Neural crest cell (in vitro differentiated cells): ENCODE results near the gene CAMK4. TPM values are rescaled to one million over a fixed set of nuclear protein-coding genes. Genes with fewer than 3 reads are reported as not detected.

Experiments
- DNase-seq: peaks from one replicate; pipeline ENCODE4 v3.0.0; 2021; ENCODE audit warnings: low read depth, mixed read lengths, low spot score
- H3K27ac Mint-ChIP-seq: one replicate; pipeline ENCODE4 v1.8.0; 2021; ENCODE audit warnings: mild to moderate bottlenecking, mixed read lengths; ENCODE audit not compliant: unreplicated experiment
- H3K27me3 Mint-ChIP-seq: 2 replicates; pipeline ENCODE4 v1.8.0; 2021; ENCODE audit warnings: low read depth, mild to moderate bottlenecking, mixed read lengths
- H3K36me3 Mint-ChIP-seq: 2 replicates; pipeline ENCODE4 v1.8.0; 2021; ENCODE audit warnings: low read depth, mild to moderate bottlenecking, mixed read lengths
- H3K4me1 Mint-ChIP-seq: 2 replicates; pipeline ENCODE4 v1.8.0; 2021; ENCODE audit warnings: mixed read lengths
- H3K4me3 Mint-ChIP-seq: one replicate; pipeline ENCODE4 v1.8.0; 2021; ENCODE audit warnings: mild to moderate bottlenecking, mixed read lengths
- H3K9me3 Mint-ChIP-seq: 2 replicates; pipeline ENCODE4 v1.8.0; 2021; ENCODE audit warnings: mixed read lengths
- CTCF ChIP-seq: fragments of 200-600 bp; sonication (generic); conservative IDR thresholded peaks from 2 replicates; pipeline ENCODE4 v1.5.0; 2021; ENCODE audit warnings: antibody characterized with exemption, mild to moderate bottlenecking
- total RNA-seq: library from RNA; stranded (reverse); gene quantifications from 2 replicates; pipeline ENCODE4 v1.2.1, GENCODE V29; 2021

Gene CAMK4
- total RNA-seq, 1 donor from 2014 or later, result 9.4 TPM

- Mint-ChIP-seq H3K4me1 (peaks cover 6% of the 10 kb centered on the region), H3K4me3 (no peak overlapping the region), H3K27ac (no peak overlapping the region), H3K36me3 (peaks cover 11% of the 10 kb centered on the region), H3K9me3 (no peaks in the 10 kb centered on the region), H3K27me3 (no peaks in the 10 kb centered on the region)
- DNase-seq, result no peak
- no peak for TF ChIP-seq CTCF
These were observed 278.8 kb downstream of the CAMK4 start for GRCh38 chr5:111502956-111503355.

DNA sequence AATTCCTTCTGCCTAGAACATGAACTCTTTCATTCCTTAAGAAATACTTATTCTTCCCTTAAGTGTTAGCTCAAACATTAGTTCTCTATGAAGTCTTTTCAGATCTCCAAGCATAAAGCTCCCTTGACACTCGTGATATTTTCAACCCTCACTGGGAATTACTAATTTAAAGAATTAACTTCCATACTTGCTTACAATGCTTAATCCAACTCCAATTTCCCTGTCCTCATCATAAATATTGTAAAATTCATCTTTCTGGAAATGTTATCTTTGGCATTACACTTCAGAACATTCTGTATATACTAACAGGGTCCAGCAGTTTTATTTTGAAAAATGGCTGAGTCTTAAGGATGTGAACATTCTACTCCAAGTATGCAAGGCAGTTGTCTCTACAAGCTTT is 280.9 kb downstream of the CAMK4 start:
- no peak for TF ChIP-seq CTCF
- no peaks in the 10 kb centered on the region for H3K27me3 Mint-ChIP-seq
- H3K4me3 Mint-ChIP-seq, result no peak overlapping the region
- DNase-seq, result no peak
- peaks cover 7% of the 10 kb centered on the region for H3K36me3 Mint-ChIP-seq
- H3K4me1 Mint-ChIP-seq, result peaks cover 20% of the 10 kb centered on the region
- H3K9me3 Mint-ChIP-seq, result no peaks in the 10 kb centered on the region
- H3K27ac Mint-ChIP-seq, result no peak overlapping the region

- Mint-ChIP-seq H3K36me3 (peaks cover 7% of the 10 kb centered on the region), H3K9me3 (no peaks in the 10 kb centered on the region), H3K4me3 (no peak overlapping the region), H3K27me3 (no peaks in the 10 kb centered on the region), H3K4me1 (peaks cover 32% of the 10 kb centered on the region), H3K27ac (no peak overlapping the region)
- TF ChIP-seq CTCF, result no peak
- no peak for DNase-seq
These were observed 283.1 kb downstream of the CAMK4 start for GRCh38 chr5:111507276-111507675.

GRCh38 chr5:111509119-111509518 is 284.9 kb downstream of the CAMK4 start:
- H3K4me1 Mint-ChIP-seq, result peaks cover 49% of the 10 kb centered on the region
- H3K4me3 Mint-ChIP-seq, result peak overlapping the region; percentile 96
- no peaks in the 10 kb centered on the region for H3K9me3 Mint-ChIP-seq
- TF ChIP-seq CTCF, result no peak
- H3K27ac Mint-ChIP-seq, result no peak overlapping the region
- H3K27me3 Mint-ChIP-seq, result no peaks in the 10 kb centered on the region
- no peak for DNase-seq
- H3K36me3 Mint-ChIP-seq, result peaks cover 4% of the 10 kb centered on the region

- Mint-ChIP-seq H3K36me3 (no peaks in the 10 kb centered on the region), H3K9me3 (no peaks in the 10 kb centered on the region), H3K27ac (peak overlapping the region; percentile 97), H3K4me1 (peaks cover 51% of the 10 kb centered on the region), H3K27me3 (no peaks in the 10 kb centered on the region), H3K4me3 (peak overlapping the region; percentile 96)
- TF ChIP-seq CTCF, result no peak
- DNase-seq, result no peak
These were observed 287.1 kb downstream of the CAMK4 start for GRCh38 chr5:111511174-111511830.
